Globus pallidus (tissue), 1 donor: ENCODE data around the gene NAT9.
A peak's percentile ranks its signal among the peaks of the same experiment; 100 is the strongest.

ENCODE experiments used
- DNase-seq: peaks from one replicate; pipeline ENCODE4 v3.0.0-alpha.2; 2015; ENCODE audit warnings: low spot score

NAT9 gene

DNA sequence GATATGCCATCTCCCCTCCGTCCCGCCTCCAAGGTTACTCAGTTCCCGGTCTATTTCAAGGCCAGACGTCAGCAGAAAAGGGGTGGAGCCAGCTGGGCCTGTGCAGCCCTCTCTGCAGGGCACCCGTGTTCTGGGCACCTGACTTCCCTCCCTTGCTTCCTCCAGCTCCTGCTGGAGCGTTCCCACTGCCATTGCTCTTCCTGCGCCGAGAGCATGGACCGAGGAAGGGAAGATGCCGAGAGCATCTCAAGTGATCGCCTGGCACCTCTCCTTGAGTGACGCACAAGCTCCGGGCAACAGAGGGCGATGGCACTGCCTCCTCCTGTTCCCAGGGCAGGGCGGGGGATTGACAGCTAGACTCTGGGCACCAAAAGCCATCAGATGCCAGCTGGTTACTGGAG lies 29.4 kb upstream of the NAT9 start:
- DNase-seq: peak; percentile 61

- DNase-seq: no peak
These were observed 28.5 kb upstream of the NAT9 start for GRCh38 chr17:74804683-74805082.

GRCh38 chr17:74803971-74804370 lies 27.8 kb upstream of the NAT9 start:
- DNase-seq: no peak

DNA sequence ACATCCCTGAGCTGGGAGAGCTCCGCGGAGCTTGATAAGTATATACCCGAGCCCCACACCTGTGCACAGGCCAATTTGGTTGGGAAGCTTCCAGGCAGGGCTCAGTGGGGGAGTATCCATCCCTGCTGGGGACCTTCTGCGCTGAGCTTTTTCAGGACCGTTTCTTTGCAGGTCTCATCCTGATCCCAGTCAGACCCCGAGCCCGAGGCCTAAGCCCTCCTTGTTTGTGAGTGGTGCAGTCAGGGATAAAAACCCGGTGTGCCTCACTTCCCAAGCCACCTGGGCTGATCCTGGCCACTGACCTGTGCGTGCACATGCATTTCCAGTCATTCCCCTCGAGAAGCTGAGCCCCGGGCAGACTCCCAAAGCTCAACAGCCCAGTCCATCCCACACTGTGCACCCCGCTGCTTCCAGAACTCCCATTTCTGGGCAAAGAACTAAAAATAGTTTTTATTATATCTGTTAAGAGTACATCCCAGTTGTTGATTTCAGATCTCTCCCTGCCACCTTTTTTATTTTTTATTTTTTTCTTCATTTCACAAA lies 27.3 kb upstream of the NAT9 start:
- no peak for DNase-seq

- no peak for DNase-seq
These were observed 25.8 kb upstream of the NAT9 start for GRCh38 chr17:74801896-74802295.

DNA sequence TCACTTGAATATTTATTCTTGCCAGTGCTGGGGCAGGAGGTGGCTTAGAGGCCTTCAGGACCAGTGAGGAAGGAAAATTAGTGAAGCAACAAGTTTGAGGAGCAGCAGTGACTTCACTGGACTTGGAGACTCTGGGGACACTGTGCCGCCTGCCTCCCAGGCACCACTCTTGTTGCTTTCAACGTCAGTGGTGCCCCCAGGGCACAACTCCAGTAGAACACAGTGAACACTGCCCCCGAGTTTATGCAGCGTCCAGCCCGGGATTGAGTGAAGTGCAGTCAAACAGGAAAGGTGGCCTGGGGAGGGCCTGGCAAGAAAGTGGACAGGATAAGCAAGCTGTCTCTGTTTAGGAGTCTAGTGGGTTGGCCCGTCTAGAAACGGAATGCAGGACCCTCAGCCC lies 24.4 kb upstream of the NAT9 start:
- no peak for DNase-seq

GRCh38 chr17:74799097-74799496 lies 23.0 kb upstream of the NAT9 start:
- DNase-seq: no peak

DNA sequence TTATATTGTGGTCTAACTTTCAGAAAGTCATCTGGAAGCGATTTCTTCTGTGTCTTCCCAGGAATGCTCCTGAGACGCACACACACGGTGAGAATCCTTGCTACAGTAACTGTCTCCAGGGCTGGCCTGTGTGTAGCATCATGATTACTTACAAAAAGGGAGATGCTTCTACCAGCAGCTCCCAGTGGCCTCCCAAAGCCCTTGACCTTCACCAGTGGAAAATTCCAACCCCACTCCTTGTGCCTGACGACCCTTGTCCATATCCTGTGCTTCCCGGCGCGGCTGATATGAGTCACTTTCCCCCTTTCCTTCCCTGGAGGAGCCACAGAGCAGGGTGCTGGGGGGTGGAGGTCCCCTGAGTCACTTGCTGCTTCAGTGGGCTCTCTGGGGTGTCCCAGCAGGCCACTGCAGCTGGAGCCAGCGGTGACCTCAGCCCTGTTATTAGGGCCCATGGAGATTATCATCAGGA lies 22.1 kb upstream of the NAT9 start:
- DNase-seq: no peak

DNA sequence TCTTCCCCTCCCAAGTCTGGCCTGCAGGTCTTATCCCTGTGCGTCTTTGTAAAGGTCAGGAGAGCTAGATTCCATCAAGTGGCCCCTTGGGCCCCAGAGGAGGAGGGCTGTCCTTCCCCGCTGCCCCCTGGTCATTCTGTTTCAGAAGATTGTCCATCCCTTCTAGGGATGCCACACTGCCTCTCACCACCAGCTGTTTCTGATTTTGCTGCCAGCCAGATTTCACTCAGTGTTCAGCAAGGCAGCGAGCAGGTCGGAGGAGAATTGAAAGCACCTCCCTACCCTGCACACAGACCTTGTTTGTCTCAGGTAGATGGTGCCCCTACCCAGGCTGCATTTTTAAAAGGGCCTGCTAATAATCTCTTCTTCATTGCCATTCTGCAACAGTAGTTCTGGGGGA lies 21.7 kb upstream of the NAT9 start:
- no peak for DNase-seq

- no peak for DNase-seq
These were observed 20.7 kb upstream of the NAT9 start for GRCh38 chr17:74796866-74797265.

DNA sequence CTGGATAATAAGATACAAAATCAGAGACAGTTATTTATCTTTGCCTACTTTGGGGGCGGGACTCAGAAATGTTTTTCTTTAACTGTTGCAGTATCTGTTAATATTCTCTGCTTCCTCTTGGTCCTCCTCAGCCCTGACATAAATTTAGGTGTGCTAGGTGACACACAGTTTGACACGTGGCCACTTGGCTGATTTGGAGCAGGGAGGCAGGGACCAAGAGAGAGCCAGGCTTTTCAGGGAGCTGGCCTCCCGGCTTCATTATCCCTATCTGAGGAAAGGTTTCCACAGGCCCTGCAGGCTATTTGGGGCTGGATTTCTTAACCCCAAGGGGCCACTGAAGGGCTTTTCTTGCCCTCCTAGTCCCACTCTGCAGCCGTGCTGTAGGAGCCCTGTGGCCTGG lies 20.1 kb upstream of the NAT9 start:
- no peak for DNase-seq

DNA sequence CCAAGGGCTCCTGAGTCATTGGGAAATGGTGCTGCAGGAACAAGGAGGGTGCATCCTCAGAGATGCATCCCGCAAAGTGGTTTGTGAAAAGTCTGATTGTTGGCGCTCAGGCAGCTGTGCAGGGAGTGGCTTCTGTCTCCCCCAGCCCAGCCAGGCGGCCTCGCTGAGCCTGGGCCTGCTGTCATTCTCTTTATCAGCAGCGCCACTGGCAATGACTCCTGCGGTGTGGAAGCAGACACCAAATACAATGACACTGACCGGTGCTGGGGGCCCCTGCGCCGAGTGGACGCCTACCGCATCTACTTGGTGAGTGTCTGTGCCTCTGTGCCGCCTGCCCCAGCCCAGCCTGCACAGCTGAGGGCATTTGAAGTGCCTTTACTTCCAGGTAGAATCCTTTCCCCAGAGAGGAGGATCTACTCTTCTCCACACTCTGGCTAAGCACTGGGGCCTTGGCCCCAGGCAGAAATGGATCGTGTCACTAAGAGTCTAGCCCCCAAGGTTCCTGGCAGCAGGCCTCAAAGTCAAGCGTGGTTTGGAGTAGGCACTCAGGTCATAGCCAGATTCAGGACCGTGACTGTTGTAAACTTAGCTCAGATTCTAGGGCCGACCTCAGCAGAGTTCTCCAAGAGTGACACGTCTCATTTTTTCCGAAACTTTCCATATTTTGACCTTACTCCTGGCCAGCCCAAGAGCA lies 19.3 kb upstream of the NAT9 start:
- no peak for DNase-seq

GRCh38 chr17:74792586-74793105 lies 16.5 kb upstream of the NAT9 start:
- no peak for DNase-seq

DNA sequence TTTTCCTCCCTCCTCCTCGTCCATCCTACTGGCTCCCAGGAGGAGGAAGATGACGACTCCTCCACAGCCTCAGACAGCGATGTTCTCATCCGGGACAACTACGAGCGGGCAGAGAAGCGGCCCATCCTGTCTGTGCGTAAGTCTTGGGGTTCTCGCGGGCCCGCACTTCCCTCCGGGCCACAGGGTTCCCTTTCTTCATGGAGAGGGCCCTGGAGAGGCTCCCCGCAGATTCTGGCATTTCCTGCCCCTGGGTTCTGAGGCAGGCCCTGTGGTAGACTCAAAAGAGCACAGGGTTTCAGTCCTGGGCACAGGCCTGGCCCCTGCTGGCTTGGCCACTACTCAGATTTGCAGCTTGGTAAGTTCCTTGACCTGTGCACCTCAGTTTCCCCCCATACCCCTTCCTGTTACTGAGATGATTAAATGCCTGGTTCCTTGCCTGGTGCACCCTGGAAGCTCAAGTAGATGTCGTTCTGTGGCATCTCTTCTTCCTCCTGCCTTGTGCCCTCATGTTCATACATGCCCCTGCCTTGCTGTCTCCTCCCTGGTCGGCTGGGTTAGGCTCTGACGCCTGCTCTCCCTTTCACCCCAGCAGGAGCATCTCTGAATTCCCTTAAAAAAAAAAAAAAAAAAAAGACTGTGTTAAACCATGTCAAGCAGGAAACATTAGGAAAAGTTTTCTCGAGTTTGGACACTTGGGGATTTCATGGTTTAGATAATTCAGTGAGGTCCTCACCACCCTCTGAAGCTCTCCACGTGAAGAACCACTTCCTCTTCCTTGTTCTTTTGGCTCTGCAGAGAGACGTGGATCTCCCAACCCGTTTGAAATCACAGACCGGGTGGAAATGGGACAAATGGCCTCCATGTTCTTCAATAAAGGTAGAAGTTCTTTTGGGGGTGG lies 14.3 kb upstream of the NAT9 start:
- no peak for DNase-seq

GRCh38 chr17:74786431-74787055 lies 10.4 kb upstream of the NAT9 start:
- DNase-seq: no peak

- no peak for DNase-seq
These were observed 9.8 kb upstream of the NAT9 start for GRCh38 chr17:74785981-74786360.

DNA sequence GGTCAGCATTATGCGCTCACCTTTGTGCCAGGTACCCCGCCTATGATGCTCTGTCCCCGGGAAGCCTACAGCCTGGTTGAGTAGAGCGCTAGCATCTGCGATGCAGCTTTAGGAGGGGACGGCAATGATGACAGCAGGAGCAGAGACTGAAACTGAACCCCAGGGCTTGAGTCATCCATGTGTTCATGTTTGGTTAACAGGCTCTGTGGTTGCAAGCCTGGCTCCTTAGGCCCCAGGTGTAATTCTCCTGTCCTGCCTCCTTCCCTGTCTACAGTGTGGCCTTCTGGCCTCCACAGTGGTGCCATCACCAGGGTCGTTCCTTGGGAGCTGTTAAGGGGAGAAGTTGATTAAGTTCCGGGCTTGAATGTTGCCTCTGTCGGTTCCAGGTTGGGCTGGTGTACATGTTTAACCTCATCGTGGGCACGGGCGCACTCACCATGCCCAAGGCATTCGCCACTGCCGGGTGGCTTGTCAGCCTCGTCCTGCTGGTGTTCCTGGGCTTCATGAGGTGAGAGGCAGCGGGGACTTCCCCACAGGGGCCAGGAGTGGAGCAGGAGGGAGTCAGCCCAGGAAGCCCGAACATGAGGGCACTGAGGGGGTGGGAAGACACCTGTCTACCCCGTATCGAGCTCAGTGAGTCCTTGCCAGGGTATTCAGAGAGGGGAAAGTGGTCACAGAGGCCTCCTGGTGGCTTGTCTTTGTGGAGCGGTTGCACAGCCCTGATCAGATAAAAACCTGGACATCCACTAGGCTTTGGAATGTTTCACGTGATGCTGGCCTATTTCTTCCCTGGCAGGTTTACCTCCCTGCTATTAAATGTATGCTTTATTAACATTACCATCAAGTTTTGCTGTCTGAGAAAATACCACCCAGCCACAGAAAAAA lies 9.2 kb upstream of the NAT9 start:
- no peak for DNase-seq

DNA sequence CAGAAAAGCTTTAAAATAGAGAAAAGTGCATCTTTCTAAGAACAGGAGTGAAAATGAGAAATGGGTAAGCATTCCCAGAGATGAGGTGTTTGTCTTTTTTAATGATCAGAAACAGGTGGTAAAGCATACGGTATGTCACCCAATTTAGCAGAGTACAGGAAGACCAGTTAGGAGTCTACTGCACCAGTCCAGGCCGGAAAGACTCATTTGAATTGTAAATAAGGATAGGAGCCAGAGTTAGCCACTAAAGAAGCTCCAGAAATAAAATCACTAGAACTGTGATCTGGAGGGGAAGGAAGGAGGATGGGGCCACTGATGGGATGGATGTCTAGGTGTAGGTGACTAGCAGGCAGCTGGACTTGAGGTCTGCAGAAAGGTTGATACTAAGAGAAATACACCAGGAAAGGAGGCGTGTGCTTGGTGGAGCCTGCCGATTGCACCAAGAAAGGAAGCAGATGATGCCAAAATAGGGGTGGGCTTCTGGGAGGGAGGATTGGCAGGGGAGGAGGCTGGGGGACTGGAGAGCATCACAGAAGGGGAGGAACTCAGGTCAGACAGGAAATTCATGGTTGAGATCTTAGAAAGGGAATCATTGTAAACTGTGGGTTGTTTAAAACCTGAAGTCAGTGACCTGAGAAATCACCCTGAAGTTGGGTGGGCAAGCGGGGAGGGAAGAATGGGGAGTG lies 8.1 kb upstream of the NAT9 start:
- no peak for DNase-seq

DNA sequence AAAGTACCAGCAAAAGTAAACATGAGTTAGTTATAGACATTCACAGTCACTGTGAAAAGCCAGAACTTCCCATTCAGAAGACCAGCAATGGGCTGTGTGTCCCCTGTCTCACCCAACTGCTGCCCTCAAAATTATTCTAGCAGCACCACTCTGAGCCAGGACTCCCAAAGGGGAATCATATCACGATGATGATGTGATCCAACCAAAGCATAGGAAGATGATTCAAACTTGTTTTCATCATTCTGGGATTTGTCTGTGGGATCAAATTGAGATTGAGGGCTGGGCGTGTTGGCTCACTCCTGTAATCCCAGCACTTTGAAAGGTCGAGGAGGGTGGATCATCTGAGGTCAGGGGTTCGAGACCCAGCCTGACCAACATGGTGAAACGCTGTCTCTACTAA lies 6.4 kb upstream of the NAT9 start:
- no peak for DNase-seq

DNA sequence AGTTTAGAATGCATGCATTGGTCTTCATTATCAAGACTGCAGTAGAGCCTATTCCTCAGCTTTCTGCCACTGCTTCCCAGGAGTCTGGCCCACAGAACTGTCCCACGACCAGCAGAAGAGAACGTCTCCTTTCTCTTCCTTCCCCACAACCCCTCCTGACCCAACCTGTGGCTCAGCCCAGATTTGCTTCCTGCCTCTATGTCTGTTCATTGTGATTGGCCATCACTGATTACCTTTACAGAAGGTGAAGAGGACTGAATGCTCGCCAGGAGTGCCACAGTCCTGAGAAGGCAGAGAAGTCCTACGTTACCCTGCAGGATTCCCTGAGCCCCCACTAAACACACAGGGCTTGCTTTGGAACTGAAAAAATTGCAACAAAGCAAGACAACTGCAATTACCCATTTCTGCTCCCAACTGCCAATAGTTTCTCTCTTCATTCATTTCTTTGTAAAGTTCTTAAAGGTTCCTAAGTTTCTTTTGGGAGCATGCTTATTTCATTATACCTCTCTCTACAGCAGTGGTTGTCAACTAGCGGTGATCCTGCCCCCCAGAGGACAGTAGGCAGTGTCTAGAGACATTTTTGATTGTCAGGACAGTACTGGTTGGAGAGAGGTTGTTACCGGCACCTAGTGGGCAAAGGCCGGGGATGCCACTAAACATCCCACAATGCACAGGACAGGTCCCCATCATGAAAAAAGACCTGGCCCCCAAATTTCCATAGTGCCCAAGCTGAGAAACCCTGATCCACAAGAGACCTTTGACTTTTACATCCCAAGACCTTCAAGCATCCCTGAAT lies 4.5 kb upstream of the NAT9 start:
- peak; percentile 82 for DNase-seq
